NT2/D1 (cell line): ENCODE measurements around the gene ILDR2.

Experiments used
- SUZ12 ChIP-seq: IDR thresholded peaks from 2 replicates; pipeline ENCODE4 v1.6.1; 2011; ENCODE audit not compliant: insufficient read length, insufficient read depth; ENCODE audit errors: extremely low read depth
- ZNF274 ChIP-seq: IDR thresholded peaks from 2 replicates; pipeline ENCODE4 v1.6.1; 2011; ENCODE audit warnings: mild to moderate bottlenecking, low read depth, low read length

DNA sequence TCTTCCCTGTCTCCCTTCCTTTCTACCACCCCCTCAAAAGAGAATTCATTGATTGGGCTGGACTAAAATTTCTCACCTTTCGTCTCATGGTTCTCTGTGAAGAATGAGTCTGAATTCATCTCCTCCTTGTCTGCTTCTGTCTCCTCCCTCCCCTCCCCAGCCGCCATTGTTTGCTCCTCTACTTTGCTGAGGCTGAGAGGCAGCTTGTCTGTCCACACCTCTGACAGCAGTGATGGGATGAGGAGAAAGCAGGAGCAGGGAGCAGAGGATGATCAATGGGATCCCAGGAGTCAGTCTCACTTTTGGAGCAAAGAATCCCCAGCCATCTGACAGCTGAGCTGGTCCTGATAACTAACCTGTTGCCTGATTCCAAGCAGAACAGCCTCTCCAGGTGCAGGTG lies 2.5 kb downstream of the ILDR2 start:
- TF ChIP-seq ZNF274: no peak
- TF ChIP-seq SUZ12: no peak
